ENCODE data around the gene DNAAF2. TPM values are rescaled to one million over a fixed set of nuclear protein-coding genes. Genes with fewer than 3 reads are reported as not detected.
A peak's percentile ranks its signal among the peaks of the same experiment; 100 is the strongest.
"Not testable (repeated sequence)": the region's sequence is repeated elsewhere in the genome, so short reads cannot be mapped to it uniquely, and the experiment has no call there.

The DNAAF2 gene
- total RNA-seq, 6 donors from 2014 or later = 6.1 to 17.6 (median 9.6) TPM

- WGBS, 2 donors = 72 to 78% methylated on average over 3 of the region's 3 CpGs
- no peak for ATAC-seq (ENCODE audit: low FRiP score in 2 of 2)
- peaks cover 38 to 45% (median 39%) of the 10 kb centered on the region in 4 donors for H3K4me1 ChIP-seq
Measured at GRCh38 chr14:49622022-49622607, 12.9 kb downstream of the DNAAF2 start.

GRCh38 chr14:49621114-49621881 is 13.7 kb downstream of the DNAAF2 start:
- H3K4me3 ChIP-seq = peak overlapping the region; percentile 78 to 98 (median 88)
- DNase-seq (peak; percentile 78 to 96), ATAC-seq (ENCODE audit: low FRiP score in 2 of 2) (peak; percentile 78 to 82)
- H3K36me3 ChIP-seq = peaks cover 4 to 28% (median 8%) of the 10 kb centered on the region in 4 donors
- WGBS, 2 donors = 10 to 24% methylated on average over 10 to 28 of the region's 65 CpGs
- H3K4me1 ChIP-seq = peaks cover 38 to 45% (median 39%) of the 10 kb centered on the region in 4 donors
- H3K9me3 ChIP-seq = no peaks in the 10 kb centered on the region
- no peaks in the 10 kb centered on the region for H3K27me3 ChIP-seq
- TF ChIP-seq POLR2A (IDR thresholded peaks at IDR 0.05) (no peak), EP300 (IDR thresholded peaks at IDR 0.05) (no peak), POLR2AphosphoS5 (IDR thresholded peaks at IDR 0.05) (no peak)
- TF ChIP-seq, protein P1, sequence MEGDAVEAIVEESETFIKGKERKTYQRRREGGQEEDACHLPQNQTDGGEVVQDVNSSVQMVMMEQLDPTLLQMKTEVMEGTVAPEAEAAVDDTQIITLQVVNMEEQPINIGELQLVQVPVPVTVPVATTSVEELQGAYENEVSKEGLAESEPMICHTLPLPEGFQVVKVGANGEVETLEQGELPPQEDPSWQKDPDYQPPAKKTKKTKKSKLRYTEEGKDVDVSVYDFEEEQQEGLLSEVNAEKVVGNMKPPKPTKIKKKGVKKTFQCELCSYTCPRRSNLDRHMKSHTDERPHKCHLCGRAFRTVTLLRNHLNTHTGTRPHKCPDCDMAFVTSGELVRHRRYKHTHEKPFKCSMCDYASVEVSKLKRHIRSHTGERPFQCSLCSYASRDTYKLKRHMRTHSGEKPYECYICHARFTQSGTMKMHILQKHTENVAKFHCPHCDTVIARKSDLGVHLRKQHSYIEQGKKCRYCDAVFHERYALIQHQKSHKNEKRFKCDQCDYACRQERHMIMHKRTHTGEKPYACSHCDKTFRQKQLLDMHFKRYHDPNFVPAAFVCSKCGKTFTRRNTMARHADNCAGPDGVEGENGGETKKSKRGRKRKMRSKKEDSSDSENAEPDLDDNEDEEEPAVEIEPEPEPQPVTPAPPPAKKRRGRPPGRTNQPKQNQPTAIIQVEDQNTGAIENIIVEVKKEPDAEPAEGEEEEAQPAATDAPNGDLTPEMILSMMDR (IDR thresholded peaks at IDR 0.05) = no peak
- peak overlapping the region; percentile 91 to 97 (median 96) for H3K27ac ChIP-seq

More at GRCh38 chr14:49622022-49622607, 12.9 kb downstream of the DNAAF2 start:
- no peaks in the 10 kb centered on the region for H3K9me3 ChIP-seq
- H3K36me3 ChIP-seq = peaks cover 4 to 32% (median 8%) of the 10 kb centered on the region in 4 donors
- no peak for TF ChIP-seq EP300 (IDR thresholded peaks at IDR 0.05)
- TF ChIP-seq, protein P1 (IDR thresholded peaks at IDR 0.05) = no peak
- no peak for TF ChIP-seq POLR2A (IDR thresholded peaks at IDR 0.05)
- no peak for TF ChIP-seq POLR2AphosphoS5 (IDR thresholded peaks at IDR 0.05)
- peak overlapping the region in 3 of 4 donors; percentile 14 to 97 (median 91) for H3K27ac ChIP-seq
- H3K27me3 ChIP-seq = no peaks in the 10 kb centered on the region
- H3K4me3 ChIP-seq = peak overlapping the region; percentile 78 to 98 (median 88)
- no peak for DNase-seq

- 0 to 1% methylated on average over 40 to 78 of the region's 85 CpGs for WGBS, 2 donors
- no peaks in the 10 kb centered on the region for H3K9me3 ChIP-seq
- peaks cover 38 to 45% (median 39%) of the 10 kb centered on the region in 4 donors for H3K4me1 ChIP-seq
- H3K36me3 ChIP-seq = peaks cover 4 to 24% (median 8%) of the 10 kb centered on the region in 4 donors
- H3K27ac ChIP-seq = peak within 1 kb of the TSS; percentile 91 to 97 (median 96)
- H3K27me3 ChIP-seq = no peaks in the 10 kb centered on the region
- peak; percentile 99 to 100 for ATAC-seq (ENCODE audit: low FRiP score in 2 of 2)
- TF ChIP-seq POLR2AphosphoS5 (IDR thresholded peaks at IDR 0.05) = peak; percentile 98
- no peak for TF ChIP-seq EP300 (IDR thresholded peaks at IDR 0.05)
- TF ChIP-seq, protein P1 (IDR thresholded peaks at IDR 0.05) = peak in 5 of 6 experiments; percentile 24 to 69 (median 51)
- TF ChIP-seq POLR2A (IDR thresholded peaks at IDR 0.05) = peak; percentile 85 to 98 (median 98)
- peak; percentile 97 to 98 for DNase-seq
- peak within 1 kb of the TSS; percentile 78 to 98 (median 88) for H3K4me3 ChIP-seq
Measured at GRCh38 chr14:49620182-49621113, 14.6 kb downstream of the DNAAF2 start, which contains the start of the genes MGAT2 and RPL36AL. TSS of gene MGAT2 (plus strand) at chr14:49620799. CDS start at chr14:49621269, 470 bp downstream. TSS of gene RPL36AL (minus strand) at chr14:49620626. CDS start at chr14:49619104, 1,522 bp downstream.

DNA sequence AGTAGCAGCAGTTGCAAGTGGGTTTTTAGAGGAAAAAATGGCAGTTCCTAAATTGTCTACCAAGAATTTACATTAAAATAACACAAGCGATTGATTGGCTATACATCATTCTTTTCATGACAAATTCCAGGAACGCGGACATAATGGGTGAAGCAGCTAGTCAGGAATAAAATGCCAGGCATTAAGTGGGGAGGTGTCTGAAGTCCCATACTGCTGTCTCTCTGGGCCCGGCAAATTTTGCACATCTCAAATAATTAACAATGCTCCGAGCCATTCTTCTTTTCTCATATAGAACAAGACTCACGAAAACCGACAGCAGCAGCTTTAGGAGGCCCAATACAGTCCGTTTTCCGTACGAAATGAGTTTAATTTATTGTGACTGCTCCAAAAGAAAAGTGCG is 15.3 kb downstream of the DNAAF2 start:
- TF ChIP-seq POLR2AphosphoS5 (IDR thresholded peaks at IDR 0.05) = no peak
- no peak for TF ChIP-seq POLR2A (IDR thresholded peaks at IDR 0.05)
- TF ChIP-seq, protein P1 (IDR thresholded peaks at IDR 0.05) = no peak
- TF ChIP-seq EP300 (IDR thresholded peaks at IDR 0.05) = no peak
- DNase-seq (no peak), ATAC-seq (ENCODE audit: low FRiP score in 2 of 2) (no peak)
- no peaks in the 10 kb centered on the region for H3K9me3 ChIP-seq
- H3K4me3 ChIP-seq = peak overlapping the region; percentile 56 to 98 (median 88)
- H3K4me1 ChIP-seq = peaks cover 38 to 45% (median 39%) of the 10 kb centered on the region in 4 donors
- H3K27ac ChIP-seq = peak overlapping the region; percentile 91 to 97 (median 96)
- 1% methylated on average over 11 of the region's 11 CpGs for whole genome bisulfite sequencing, 2 donors
- no peaks in the 10 kb centered on the region for H3K27me3 ChIP-seq
- H3K36me3 ChIP-seq = peaks cover 4 to 24% (median 8%) of the 10 kb centered on the region in 4 donors

DNA sequence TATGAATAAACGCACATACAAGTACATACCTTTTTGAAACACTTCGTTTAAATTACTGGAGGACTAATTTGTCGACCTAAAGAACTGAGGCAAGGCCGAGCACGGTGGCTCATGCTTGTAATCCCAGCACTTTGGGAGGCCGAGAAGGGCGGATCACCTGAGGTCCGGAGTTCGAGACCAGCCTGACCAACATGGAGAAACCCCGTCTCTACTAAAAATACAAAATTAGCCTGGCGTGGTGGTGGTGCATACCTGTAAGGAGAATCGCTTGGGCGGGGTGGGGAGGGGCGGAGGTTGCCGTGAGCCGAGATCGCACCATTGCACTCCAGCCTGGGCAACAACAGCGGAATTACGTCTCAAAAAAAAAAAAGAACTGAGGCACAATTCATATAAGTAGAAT is 15.8 kb downstream of the DNAAF2 start:
- WGBS, 2 donors = 67 to 71% methylated on average over 19 of the region's 19 CpGs
- not testable (repeated sequence) for H3K27me3 ChIP-seq; ATAC-seq (ENCODE audit: low FRiP score in 2 of 2); H3K9me3 ChIP-seq; DNase-seq
- Histone ChIP-seq H3K4me1 (peaks cover 35 to 43% (median 39%) of the 10 kb centered on the region in 4 donors), H3K4me3 (peak overlapping the region; percentile 56 to 98 (median 88)), H3K27ac (peak overlapping the region; percentile 91 to 97 (median 96)), H3K36me3 (peaks cover 4 to 24% (median 8%) of the 10 kb centered on the region in 4 donors)

Measured in upper lobe of left lung (tissue), 6 donors.